EL (cell line): Measurements from ENCODE around the gene SORBS1.

Source experiments
- DNase-seq: peaks from one replicate; pipeline ENCODE4 v3.0.0-alpha.2; 2016

The SORBS1 gene

GRCh38 chr10:95406651-95407280 lies 154.4 kb downstream of the SORBS1 start:
- DNase-seq, result no peak

- no peak for DNase-seq
These were observed 155.5 kb downstream of the SORBS1 start for GRCh38 chr10:95405655-95406054.

- DNase-seq, result no peak
These were observed 156.3 kb downstream of the SORBS1 start for GRCh38 chr10:95404864-95405263.

GRCh38 chr10:95404462-95404858 lies 156.7 kb downstream of the SORBS1 start:
- no peak for DNase-seq

- no peak for DNase-seq
These were observed 157.3 kb downstream of the SORBS1 start for GRCh38 chr10:95403700-95404461.

GRCh38 chr10:95401704-95402469 lies 159.3 kb downstream of the SORBS1 start:
- DNase-seq, result no peak

GRCh38 chr10:95400787-95401186 lies 160.4 kb downstream of the SORBS1 start:
- no peak for DNase-seq

GRCh38 chr10:95399183-95399582 lies 162.0 kb downstream of the SORBS1 start:
- DNase-seq, result no peak

- DNase-seq, result no peak
These were observed 163.4 kb downstream of the SORBS1 start for GRCh38 chr10:95397747-95398146.

- DNase-seq, result no peak
These were observed 165.2 kb downstream of the SORBS1 start for GRCh38 chr10:95395947-95396449.

GRCh38 chr10:95394161-95394880 lies 166.8 kb downstream of the SORBS1 start:
- no peak for DNase-seq

- DNase-seq, result no peak
These were observed 168.4 kb downstream of the SORBS1 start for GRCh38 chr10:95392681-95393164.

- no peak for DNase-seq
These were observed 169.0 kb downstream of the SORBS1 start for GRCh38 chr10:95392217-95392584.

GRCh38 chr10:95391581-95392216 lies 169.5 kb downstream of the SORBS1 start:
- peak; percentile 21 for DNase-seq

GRCh38 chr10:95391164-95391563 lies 170.0 kb downstream of the SORBS1 start:
- DNase-seq, result no peak

- no peak for DNase-seq
These were observed 171.2 kb downstream of the SORBS1 start for GRCh38 chr10:95389982-95390381.

- no peak for DNase-seq
These were observed 172.0 kb downstream of the SORBS1 start for GRCh38 chr10:95389176-95389575.

GRCh38 chr10:95388539-95388938 lies 172.6 kb downstream of the SORBS1 start:
- no peak for DNase-seq

- DNase-seq, result no peak
These were observed 173.1 kb downstream of the SORBS1 start for GRCh38 chr10:95388109-95388471.

- DNase-seq, result no peak
These were observed 177.0 kb downstream of the SORBS1 start for GRCh38 chr10:95384011-95384704.

GRCh38 chr10:95382596-95382995 lies 178.6 kb downstream of the SORBS1 start:
- DNase-seq, result no peak

- no peak for DNase-seq
These were observed 179.0 kb downstream of the SORBS1 start for GRCh38 chr10:95382174-95382573.
